Tibial nerve (tissue), 4 donors: ENCODE results near the gene CARS2. TPM values are rescaled to one million over a fixed set of nuclear protein-coding genes. Genes with fewer than 3 reads are reported as not detected.

Experiments used
- DNase-seq, 2 donors: peaks; one replicate each; pipeline ENCODE4 v3.0.0-alpha.2; 2019; ENCODE audit warnings: low spot score in 2 of 2
- H3K27ac ChIP-seq, 4 donors: fragments of 200-600 bp; sonication (generic) in 3 of 4; one replicate each; pipeline ENCODE4 v1.5.1; 2017 to 2019; ENCODE audit warnings: mild to moderate bottlenecking in 1 of 4
- H3K27me3 ChIP-seq, 2 donors: fragments of 200-600 bp; sonication (generic) in 1 of 2; one replicate each; pipeline versions ENCODE4 v1.5.1 to v1.6.0; 2017 to 2019
- H3K36me3 ChIP-seq, 3 donors: fragments of 200-600 bp; sonication (generic); one replicate each; pipeline ENCODE4 v1.5.1; 2018 to 2019
- H3K4me1 ChIP-seq, 4 donors: fragments of 200-600 bp; sonication (generic) in 3 of 4; one replicate each; pipeline ENCODE4 v1.5.1; 2017 to 2019
- H3K4me3 ChIP-seq, 4 donors: fragments of 200-600 bp; sonication (generic) in 3 of 4; one replicate each; pipeline ENCODE4 v1.5.1; 2017 to 2019; ENCODE audit warnings: mild to moderate bottlenecking in 1 of 4, moderate library complexity in 1 of 4
- H3K9me3 ChIP-seq, 4 donors: fragments of 200-600 bp; sonication (generic) in 3 of 4; one replicate each; pipeline ENCODE4 v1.5.1; 2017 to 2019
- POLR2A ChIP-seq, 2 donors: fragments of 450-650 bp; IDR thresholded peaks; one replicate each; pipeline ENCODE4 v1.6.1; 2017; ENCODE audit warnings: antibody characterized with exemption in 2 of 2, mild to moderate bottlenecking in 2 of 2, moderate library complexity in 2 of 2
- WGBS, 2 donors: methylation state at CpG; one replicate each; pipeline ENCODE4 v1.1.5; 2018; 5-methylcytosine and 5-hydroxymethylcytosine counted together
- total RNA-seq, 4 donors: library from RNA; depleted of rRNA; stranded (reverse); fragments of >200 nt; gene quantifications; one replicate each; pipeline ENCODE4 v1.1.0, GENCODE V29; 2016
- TF ChIP-seq, protein P1 (sequence below), 5 experiments: fragments of 200-600 bp in 3 of 5; fragments of 450-650 bp in 2 of 5; sonication (generic) in 3 of 5; IDR thresholded peaks; one replicate each; pipeline ENCODE4 v1.5.1; 2016 to 2019; ENCODE audit warnings: antibody characterized with exemption in 5 of 5, mild to moderate bottlenecking in 3 of 5, moderate library complexity in 2 of 5

CARS2 gene
- total RNA-seq, 4 donors from 2014 or later: 33.7 to 68.4 (median 64.3) TPM

DNA sequence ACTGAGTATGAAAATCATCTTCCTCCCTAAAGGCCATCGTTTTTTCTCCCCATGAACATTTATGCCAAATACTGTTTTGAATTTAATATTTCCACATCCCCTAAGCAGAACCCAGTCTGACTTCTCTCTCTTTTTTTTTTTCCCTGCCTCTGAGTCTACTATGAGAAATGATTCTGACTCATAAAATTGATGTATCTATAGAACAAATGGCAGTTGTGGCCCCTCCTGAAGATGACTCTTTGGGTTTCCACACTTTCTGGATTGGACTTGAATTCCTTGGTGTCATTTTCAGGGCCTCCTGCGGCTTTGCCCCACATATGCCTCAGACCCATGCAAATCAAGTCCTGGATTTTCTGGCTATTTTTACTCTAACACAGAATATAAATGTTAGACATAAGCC, 113.3 kb downstream of the CARS2 start:
- TF ChIP-seq POLR2A (IDR thresholded peaks at IDR 0.05): no peak
- TF ChIP-seq, protein P1, sequence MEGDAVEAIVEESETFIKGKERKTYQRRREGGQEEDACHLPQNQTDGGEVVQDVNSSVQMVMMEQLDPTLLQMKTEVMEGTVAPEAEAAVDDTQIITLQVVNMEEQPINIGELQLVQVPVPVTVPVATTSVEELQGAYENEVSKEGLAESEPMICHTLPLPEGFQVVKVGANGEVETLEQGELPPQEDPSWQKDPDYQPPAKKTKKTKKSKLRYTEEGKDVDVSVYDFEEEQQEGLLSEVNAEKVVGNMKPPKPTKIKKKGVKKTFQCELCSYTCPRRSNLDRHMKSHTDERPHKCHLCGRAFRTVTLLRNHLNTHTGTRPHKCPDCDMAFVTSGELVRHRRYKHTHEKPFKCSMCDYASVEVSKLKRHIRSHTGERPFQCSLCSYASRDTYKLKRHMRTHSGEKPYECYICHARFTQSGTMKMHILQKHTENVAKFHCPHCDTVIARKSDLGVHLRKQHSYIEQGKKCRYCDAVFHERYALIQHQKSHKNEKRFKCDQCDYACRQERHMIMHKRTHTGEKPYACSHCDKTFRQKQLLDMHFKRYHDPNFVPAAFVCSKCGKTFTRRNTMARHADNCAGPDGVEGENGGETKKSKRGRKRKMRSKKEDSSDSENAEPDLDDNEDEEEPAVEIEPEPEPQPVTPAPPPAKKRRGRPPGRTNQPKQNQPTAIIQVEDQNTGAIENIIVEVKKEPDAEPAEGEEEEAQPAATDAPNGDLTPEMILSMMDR (IDR thresholded peaks at IDR 0.05): no peak
- no peaks in the 10 kb centered on the region for H3K27me3 ChIP-seq
- no peaks in the 10 kb centered on the region for H3K36me3 ChIP-seq
- H3K27ac ChIP-seq: no peak overlapping the region
- 88 to 89% methylated on average over 2 of the region's 2 CpGs for WGBS, 2 donors
- H3K4me1 ChIP-seq: peaks cover 0 to 6% (median 0%) of the 10 kb centered on the region in 4 donors
- H3K9me3 ChIP-seq: no peaks in the 10 kb centered on the region
- no peak for DNase-seq
- no peak overlapping the region for H3K4me3 ChIP-seq

Other genes with a start within 250 kb of the CARS2 start
- gene RAB20, start 144.4 kb downstream of the CARS2 start, total RNA-seq: 10 to 100 TPM; 28.5 to 52.5 (median 30.2) TPM
- 10 to 100 TPM; 27.6 to 45.7 (median 38.5) TPM for gene NAXD, start 90.6 kb downstream of the CARS2 start, total RNA-seq
- 10 to 100 TPM; 23.6 to 32.2 (median 28.3) TPM for gene ING1, start 7.6 kb upstream of the CARS2 start, total RNA-seq
- gene ANKRD10, start 209.0 kb upstream of the CARS2 start, total RNA-seq: 100 to 1,000 TPM; 200 to 241 (median 207) TPM